ENCODE results near the gene ATP6V0C. TPM values are rescaled to one million over a fixed set of nuclear protein-coding genes. Genes with fewer than 3 reads are reported as not detected.

ATP6V0C gene
- 10 to 100 TPM; 27.5 to 70.2 (median 45.4) TPM for total RNA-seq

DNA sequence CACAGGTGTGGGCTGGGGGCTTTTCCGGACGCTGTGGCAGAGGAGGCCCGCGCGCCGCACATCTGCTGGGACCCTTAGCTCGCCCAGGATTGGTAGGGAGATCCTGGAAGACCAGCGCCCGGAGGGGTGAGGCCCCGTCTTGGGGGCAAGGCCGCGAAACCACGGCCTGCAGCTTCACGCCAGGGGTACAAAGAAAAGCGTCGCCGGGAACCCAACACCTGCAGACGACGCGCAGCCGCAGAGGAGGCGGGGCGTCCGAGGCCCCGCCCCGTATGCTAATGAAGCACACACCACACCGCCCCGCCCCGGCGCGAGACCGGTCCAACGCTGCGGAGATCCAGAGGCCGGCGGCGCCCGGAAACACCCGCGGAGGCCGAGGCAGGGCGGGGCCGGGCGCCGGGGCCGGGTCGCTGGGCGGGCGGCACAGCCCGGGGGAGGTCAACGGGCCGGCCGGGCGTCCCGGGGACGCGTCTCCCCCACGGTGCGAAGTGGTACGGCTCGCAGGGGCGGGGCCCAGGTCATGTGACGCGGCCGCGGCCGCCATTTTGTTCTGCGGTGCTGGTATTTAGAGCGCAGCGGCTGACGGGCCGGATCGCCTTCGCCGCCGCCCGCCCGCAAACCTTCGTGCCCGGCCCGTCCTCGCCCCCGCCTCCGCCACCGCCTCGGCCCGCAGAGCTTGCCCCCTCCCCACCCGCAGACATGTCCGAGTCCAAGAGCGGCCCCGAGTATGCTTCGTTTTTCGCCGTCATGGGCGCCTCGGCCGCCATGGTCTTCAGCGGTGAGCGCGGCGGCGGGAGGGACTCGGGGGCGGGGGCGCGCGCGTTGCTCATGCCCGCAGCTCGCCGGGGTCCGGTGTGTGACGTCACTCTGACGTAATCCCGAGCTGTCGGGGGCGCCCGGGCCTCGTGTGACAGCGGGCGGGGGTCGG, at the start of gene ATP6V0C:
Gene ATP6V0C, plus strand, starts transcription at position 548 of the 928 bp plus-strand sequence. Its CDS starts 152 bp downstream, at position 700.
- no peaks in the 10 kb centered on the region for H3K27me3 ChIP-seq
- H3K36me3 ChIP-seq: no peaks in the 10 kb centered on the region
- H3K27ac ChIP-seq: peak within 1 kb of the TSS; percentile 98 to 99
- H3K9me3 ChIP-seq: no peaks in the 10 kb centered on the region
- intact Hi-C loops (cut with DNase I; ENCODE audit: low total_unique reads): no loop called here
- peaks cover 12 to 37% of the 10 kb centered on the region in 2 donors for H3K4me1 ChIP-seq
- DNase-seq (ENCODE audit: low spot score in 2 of 2): peak; percentile 89 to 94
- H3K4me3 ChIP-seq: peak within 1 kb of the TSS; percentile 90 to 96 (median 93)
- TF ChIP-seq POLR2AphosphoS5 (IDR thresholded peaks at IDR 0.05): peak; percentile 90 to 96 (median 95)
- TF ChIP-seq, protein P1, sequence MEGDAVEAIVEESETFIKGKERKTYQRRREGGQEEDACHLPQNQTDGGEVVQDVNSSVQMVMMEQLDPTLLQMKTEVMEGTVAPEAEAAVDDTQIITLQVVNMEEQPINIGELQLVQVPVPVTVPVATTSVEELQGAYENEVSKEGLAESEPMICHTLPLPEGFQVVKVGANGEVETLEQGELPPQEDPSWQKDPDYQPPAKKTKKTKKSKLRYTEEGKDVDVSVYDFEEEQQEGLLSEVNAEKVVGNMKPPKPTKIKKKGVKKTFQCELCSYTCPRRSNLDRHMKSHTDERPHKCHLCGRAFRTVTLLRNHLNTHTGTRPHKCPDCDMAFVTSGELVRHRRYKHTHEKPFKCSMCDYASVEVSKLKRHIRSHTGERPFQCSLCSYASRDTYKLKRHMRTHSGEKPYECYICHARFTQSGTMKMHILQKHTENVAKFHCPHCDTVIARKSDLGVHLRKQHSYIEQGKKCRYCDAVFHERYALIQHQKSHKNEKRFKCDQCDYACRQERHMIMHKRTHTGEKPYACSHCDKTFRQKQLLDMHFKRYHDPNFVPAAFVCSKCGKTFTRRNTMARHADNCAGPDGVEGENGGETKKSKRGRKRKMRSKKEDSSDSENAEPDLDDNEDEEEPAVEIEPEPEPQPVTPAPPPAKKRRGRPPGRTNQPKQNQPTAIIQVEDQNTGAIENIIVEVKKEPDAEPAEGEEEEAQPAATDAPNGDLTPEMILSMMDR (IDR thresholded peaks at IDR 0.05): no peak
- peak; percentile 92 for TF ChIP-seq POLR2A (IDR thresholded peaks at IDR 0.05)

DNA sequence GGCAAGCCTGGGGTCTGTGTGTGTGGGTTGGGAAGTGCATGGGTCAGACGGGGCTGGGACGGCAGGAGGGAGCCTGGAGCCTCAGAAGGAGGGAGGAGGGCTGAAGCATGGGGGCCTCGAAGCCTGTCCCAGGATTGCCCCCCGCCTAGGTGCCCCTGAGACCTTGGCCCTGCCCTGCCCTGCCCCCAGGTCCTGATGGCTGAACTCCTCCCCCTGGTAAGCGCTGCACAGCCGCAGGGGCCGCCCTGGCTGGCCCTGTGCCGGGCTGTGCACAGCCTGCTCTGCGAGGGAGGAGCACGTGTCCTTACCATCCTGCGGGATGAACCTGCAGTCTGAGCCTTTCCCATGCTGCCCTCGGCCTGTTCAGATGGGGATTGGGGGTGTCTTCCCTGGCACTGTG, 49.4 kb upstream of the ATP6V0C start:
- TF ChIP-seq, protein P1 (IDR thresholded peaks at IDR 0.05): no peak
- TF ChIP-seq POLR2AphosphoS5 (IDR thresholded peaks at IDR 0.05) (no peak), POLR2A (IDR thresholded peaks at IDR 0.05) (no peak)
- no peaks in the 10 kb centered on the region for H3K27me3 ChIP-seq
- no peaks in the 10 kb centered on the region for H3K9me3 ChIP-seq
- no peaks in the 10 kb centered on the region for H3K36me3 ChIP-seq
- H3K27ac ChIP-seq: no peak overlapping the region
- no peak overlapping the region for H3K4me3 ChIP-seq
- no peak for DNase-seq (ENCODE audit: low spot score in 2 of 2)
- H3K4me1 ChIP-seq: peaks cover 0 to 11% of the 10 kb centered on the region in 2 donors
- intact Hi-C loops (cut with DNase I; ENCODE audit: low total_unique reads): no loop called here

DNA sequence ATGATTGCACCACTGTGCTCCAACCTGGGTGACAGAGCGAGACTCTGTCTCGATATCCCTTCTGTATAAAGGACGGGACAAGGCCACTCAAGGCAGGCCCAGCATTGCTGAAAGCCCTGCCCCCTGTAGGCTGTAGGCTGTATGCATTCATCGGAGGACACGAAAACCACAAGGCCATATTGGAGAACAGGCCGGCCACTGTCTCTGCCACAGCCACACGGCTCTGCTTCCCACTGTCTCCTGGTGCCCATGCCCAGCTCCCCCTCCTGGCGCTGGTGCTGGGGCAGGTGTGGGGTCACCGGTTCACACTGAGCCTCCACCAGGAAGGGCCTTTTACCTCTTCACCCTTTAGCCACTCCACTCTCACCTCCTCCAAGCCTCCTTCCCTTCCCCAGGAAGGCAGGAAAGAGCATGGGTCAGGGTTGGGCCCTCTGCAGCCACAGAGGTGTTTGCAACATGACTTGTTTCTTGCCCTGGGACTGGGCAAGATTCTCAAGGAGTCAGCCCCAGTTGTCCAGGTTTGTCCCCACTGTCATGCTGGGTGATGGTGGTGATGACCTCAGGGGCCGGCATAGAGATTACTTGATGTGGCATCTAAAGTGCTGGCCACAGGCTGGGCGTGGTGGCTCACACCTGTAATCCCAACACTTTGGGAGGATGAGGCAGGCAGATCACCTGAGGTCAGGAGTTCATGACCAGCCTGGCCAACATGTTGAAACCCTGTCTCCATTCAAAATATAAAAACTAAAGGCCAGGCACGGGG, 47.9 kb upstream of the ATP6V0C start:
- H3K4me1 ChIP-seq: peaks cover 0 to 13% of the 10 kb centered on the region in 2 donors
- TF ChIP-seq, protein P1 (IDR thresholded peaks at IDR 0.05): no peak
- TF ChIP-seq POLR2AphosphoS5 (IDR thresholded peaks at IDR 0.05): no peak
- TF ChIP-seq POLR2A (IDR thresholded peaks at IDR 0.05): no peak
- DNase-seq (ENCODE audit: low spot score in 2 of 2): no peak
- no peaks in the 10 kb centered on the region for H3K9me3 ChIP-seq
- intact Hi-C loops (cut with DNase I; ENCODE audit: low total_unique reads): loop anchor here (1.0 kb wide), 1 partner anchor 26 kb away; no protein-coding TSS in a partner anchor
- H3K27ac ChIP-seq: no peak overlapping the region
- no peak overlapping the region for H3K4me3 ChIP-seq
- no peaks in the 10 kb centered on the region for H3K27me3 ChIP-seq
- H3K36me3 ChIP-seq: no peaks in the 10 kb centered on the region

DNA sequence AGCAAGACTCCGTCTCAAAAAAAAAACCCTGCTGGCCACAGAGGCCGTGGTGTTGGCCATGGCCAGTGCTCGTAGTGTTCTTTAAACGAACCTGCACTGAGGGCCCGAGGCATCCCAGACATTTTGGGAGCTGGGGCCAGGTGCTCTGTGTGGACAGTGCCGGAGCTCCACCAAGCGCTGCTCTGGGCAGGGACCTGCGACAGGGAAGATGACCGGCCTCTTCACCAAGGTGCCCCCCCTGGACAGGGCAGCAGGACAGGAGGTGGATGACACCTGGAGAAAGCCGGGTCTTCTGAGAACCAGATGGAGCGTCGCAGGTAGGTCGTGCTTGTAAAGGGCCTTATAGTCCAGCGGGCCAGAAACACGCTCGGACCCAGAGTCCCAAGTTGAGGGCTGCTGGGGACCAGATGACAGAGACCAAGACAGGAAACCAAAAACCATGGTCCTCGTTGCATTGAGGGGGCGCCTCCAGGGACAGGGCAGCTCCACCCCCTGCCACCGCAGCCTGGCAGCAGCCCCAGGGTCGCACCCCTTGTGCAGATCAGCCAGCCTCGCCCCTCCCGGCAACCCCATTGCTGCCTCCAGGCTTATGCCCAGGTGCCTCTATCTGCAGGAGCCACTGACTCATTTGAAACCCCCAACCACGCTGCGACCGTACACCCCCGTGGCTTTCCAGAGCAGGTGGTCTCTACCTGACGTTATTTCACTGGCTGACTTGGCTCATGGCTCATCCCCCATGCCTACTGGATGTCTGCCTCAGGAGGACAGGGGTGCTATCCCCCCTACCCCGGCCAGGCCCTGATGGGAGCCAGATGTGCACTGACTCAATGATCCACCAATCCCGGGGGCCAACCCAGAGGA, 46.9 kb upstream of the ATP6V0C start:
- peak overlapping the region; percentile 22 to 82 for H3K27ac ChIP-seq
- no peak for DNase-seq (ENCODE audit: low spot score in 2 of 2)
- H3K9me3 ChIP-seq: no peaks in the 10 kb centered on the region
- H3K36me3 ChIP-seq: no peaks in the 10 kb centered on the region
- intact Hi-C loops (cut with DNase I; ENCODE audit: low total_unique reads): loop anchor here (1.0 kb wide), 1 partner anchor 25 kb away; no protein-coding TSS in a partner anchor
- peaks cover 8 to 22% of the 10 kb centered on the region in 2 donors for H3K4me1 ChIP-seq
- TF ChIP-seq POLR2A (IDR thresholded peaks at IDR 0.05): no peak
- TF ChIP-seq POLR2AphosphoS5 (IDR thresholded peaks at IDR 0.05): no peak
- TF ChIP-seq, protein P1 (IDR thresholded peaks at IDR 0.05): no peak
- peak overlapping the region in 2 of 3 donors; percentile 63 to 82 for H3K4me3 ChIP-seq
- no peaks in the 10 kb centered on the region for H3K27me3 ChIP-seq

Data from breast epithelium (tissue), 4 donors.